Trophoblast cell (in vitro differentiated cells and primary cell): Measurements from ENCODE around the gene TULP3.

Source experiments
- DNase-seq, 2 donors: peaks; one replicate each; pipeline ENCODE4 v3.0.0-alpha.2; 2016
- H2AFZ ChIP-seq: 2 replicates; pipeline ENCODE4 v1.6.1; 2013; ENCODE audit warnings: low read length, moderate library complexity, mild to moderate bottlenecking; ENCODE audit not compliant: insufficient read depth, poor library complexity
- H2AK5ac ChIP-seq: 2 replicates; pipeline ENCODE4 v1.6.1; 2013; ENCODE audit warnings: mild to moderate bottlenecking, low read length
- H2BK120ac ChIP-seq: 2 replicates; pipeline ENCODE4 v1.6.1; 2013; ENCODE audit warnings: low read length, mild to moderate bottlenecking, moderate library complexity; ENCODE audit not compliant: insufficient read depth, poor library complexity
- H2BK12ac ChIP-seq: 2 replicates; pipeline ENCODE4 v1.6.1; 2013; ENCODE audit warnings: mild to moderate bottlenecking, low read length, moderate library complexity
- H2BK5ac ChIP-seq: 2 replicates; pipeline ENCODE4 v1.6.1; 2013; ENCODE audit warnings: low read length, low read depth, moderate library complexity, mild to moderate bottlenecking; ENCODE audit not compliant: poor library complexity
- H3K14ac ChIP-seq: 2 replicates; pipeline ENCODE4 v1.6.1; 2013; ENCODE audit warnings: mild to moderate bottlenecking, low read length
- H3K18ac ChIP-seq: 2 replicates; pipeline ENCODE4 v1.6.1; 2013; ENCODE audit warnings: mild to moderate bottlenecking, low read length
- H3K23ac ChIP-seq: 2 replicates; pipeline ENCODE4 v1.6.1; 2013; ENCODE audit warnings: low read length
- H3K27ac ChIP-seq: 2 replicates; pipeline ENCODE4 v1.5.1; 2013; ENCODE audit warnings: low read depth, mild to moderate bottlenecking, inconsistent platforms, low read length, moderate library complexity
- H3K27me3 ChIP-seq: 2 replicates; pipeline ENCODE4 v1.6.1; 2013; ENCODE audit warnings: inconsistent platforms, mild to moderate bottlenecking, low read length, moderate library complexity; ENCODE audit not compliant: insufficient read depth
- H3K36me3 ChIP-seq, 2 experiments: 1 replicate in 1 of 2; 2 replicates in 1 of 2; pipeline ENCODE4 v1.6.1; 2013; ENCODE audit warnings: low read length in 2 of 2, mild to moderate bottlenecking in 2 of 2, moderate library complexity in 1 of 2; ENCODE audit not compliant: insufficient read depth in 2 of 2, control insufficient read depth in 1 of 2
- H3K4ac ChIP-seq: 2 replicates; pipeline ENCODE4 v1.6.1; 2013; ENCODE audit warnings: low read depth, mild to moderate bottlenecking, low read length, moderate library complexity
- H3K4me1 ChIP-seq, 2 experiments: 1 replicate in 1 of 2; 2 replicates in 1 of 2; pipeline ENCODE4 v1.6.1; 2013; ENCODE audit warnings: low read length in 2 of 2, mild to moderate bottlenecking in 2 of 2, moderate library complexity in 1 of 2; ENCODE audit not compliant: insufficient read depth in 2 of 2, control insufficient read depth in 1 of 2
- H3K4me2 ChIP-seq: 2 replicates; pipeline ENCODE4 v1.6.1; 2013; ENCODE audit warnings: inconsistent platforms, mild to moderate bottlenecking, low read length, moderate library complexity
- H3K4me3 ChIP-seq: 2 replicates; pipeline ENCODE4 v1.5.1; 2013; ENCODE audit warnings: mild to moderate bottlenecking, low read depth, low read length, inconsistent platforms
- H3K79me1 ChIP-seq: one replicate; pipeline ENCODE4 v1.6.1; 2013; ENCODE audit warnings: low read length
- H3K79me2 ChIP-seq: 2 replicates; pipeline ENCODE4 v1.6.1; 2013; ENCODE audit warnings: low read length, mild to moderate bottlenecking; ENCODE audit not compliant: control insufficient read depth, insufficient read depth, poor library complexity
- H3K9ac ChIP-seq: 2 replicates; pipeline ENCODE4 v1.6.1; 2013; ENCODE audit warnings: mild to moderate bottlenecking, low read length
- H3K9me3 ChIP-seq: 2 replicates; pipeline ENCODE4 v1.6.1; 2013; ENCODE audit warnings: low read depth, mild to moderate bottlenecking, control low read depth, inconsistent platforms, low read length; ENCODE audit not compliant: insufficient read depth
- H4K12ac ChIP-seq: 2 replicates; pipeline ENCODE4 v1.6.1; 2013; ENCODE audit warnings: low read depth, mild to moderate bottlenecking, low read length, moderate library complexity
- H4K8ac ChIP-seq: 2 replicates; pipeline ENCODE4 v1.6.1; 2013; ENCODE audit warnings: low read depth, mild to moderate bottlenecking, low read length, moderate library complexity
- H4K91ac ChIP-seq: one replicate; pipeline ENCODE4 v1.6.1; 2013; ENCODE audit warnings: low read depth, mild to moderate bottlenecking, low read length, moderate library complexity
- WGBS: extraction: QIAGEN DNeasy Blood & Tissue Kit; methylation state at CpG from one replicate; pipeline ENCODE4 v1.1.7; 2013; ENCODE audit warnings: missing lambda C conversion rate; ENCODE audit not compliant: insufficient read length, insufficient coverage; ENCODE audit errors: extremely low coverage; 5-methylcytosine and 5-hydroxymethylcytosine counted together

Gene TULP3

DNA sequence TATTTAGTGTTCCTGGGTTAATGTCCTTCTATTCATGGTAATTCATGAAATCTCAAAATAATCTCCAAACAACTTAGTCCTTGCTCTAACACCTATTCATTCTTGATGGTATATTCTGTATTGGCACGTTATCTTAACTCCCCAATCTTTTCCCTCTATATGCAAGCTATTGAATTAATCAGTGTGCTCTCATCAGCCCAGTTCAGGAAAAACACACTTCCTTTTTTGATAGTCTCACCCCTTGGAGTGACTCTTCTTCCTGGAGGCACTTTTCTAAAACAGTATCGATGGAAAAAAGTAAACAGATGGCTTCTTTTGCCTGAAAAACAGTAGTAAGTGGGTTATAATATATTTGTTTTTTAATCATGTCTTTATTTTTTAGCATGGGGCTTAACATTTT, 28.6 kb downstream of the TULP3 start:
- peaks cover 11% of the 10 kb centered on the region in 2 experiments for H3K36me3 ChIP-seq
- H4K12ac ChIP-seq, result no peak overlapping the region
- H3K27me3 ChIP-seq, result no peaks in the 10 kb centered on the region
- H3K23ac ChIP-seq, result no peak overlapping the region
- H3K79me1 ChIP-seq, result no peaks in the 10 kb centered on the region
- H3K4me3 ChIP-seq, result no peak overlapping the region
- no peak overlapping the region for H4K91ac ChIP-seq
- H3K14ac ChIP-seq, result no peak overlapping the region
- H3K9me3 ChIP-seq, result no peaks in the 10 kb centered on the region
- H2BK12ac ChIP-seq, result no peak overlapping the region
- H2AK5ac ChIP-seq, result no peak overlapping the region
- H3K4me2 ChIP-seq, result no peak overlapping the region
- H2BK5ac ChIP-seq, result no peak overlapping the region
- H3K4ac ChIP-seq, result no peak overlapping the region
- no CpG with 5 or more reads among the region's 2 CpGs for WGBS
- H3K79me2 ChIP-seq, result no peaks in the 10 kb centered on the region
- no peak overlapping the region for H3K18ac ChIP-seq
- DNase-seq, result no peak
- no peak overlapping the region for H3K9ac ChIP-seq
- H2AFZ ChIP-seq, result no peak overlapping the region
- H2BK120ac ChIP-seq, result no peak overlapping the region
- no peak overlapping the region for H4K8ac ChIP-seq
- H3K4me1 ChIP-seq, result no peaks in the 10 kb centered on the region
- no peak overlapping the region for H3K27ac ChIP-seq

DNA sequence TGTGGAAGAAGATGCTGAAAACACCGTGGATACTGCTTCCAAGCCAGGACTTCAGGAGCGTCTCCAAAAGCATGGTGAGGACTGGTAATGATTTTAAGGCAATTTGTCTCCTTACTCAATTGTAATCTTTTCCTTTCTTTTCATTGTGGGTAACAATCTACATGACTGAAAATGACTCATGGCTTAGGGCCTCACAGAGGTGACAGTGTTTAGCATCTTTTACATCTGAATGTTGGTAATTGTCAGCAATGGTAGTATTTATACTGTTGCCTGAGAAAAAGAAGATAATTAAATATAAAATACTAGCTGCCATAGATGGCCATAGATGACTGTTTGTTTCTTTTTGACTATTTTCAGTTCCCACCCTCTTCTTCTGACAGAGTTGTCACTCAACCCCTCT, 31.6 kb downstream of the TULP3 start:
- Histone ChIP-seq H3K36me3 (peaks cover 13 to 19% of the 10 kb centered on the region in 2 experiments), H3K14ac (no peak overlapping the region), H3K4me2 (no peak overlapping the region), H2AFZ (no peak overlapping the region), H2BK12ac (no peak overlapping the region), H3K9me3 (no peaks in the 10 kb centered on the region), H4K12ac (no peak overlapping the region), H3K27ac (no peak overlapping the region), H2BK120ac (no peak overlapping the region), H3K4me3 (no peak overlapping the region), H3K4ac (no peak overlapping the region), H3K27me3 (no peaks in the 10 kb centered on the region), H4K8ac (no peak overlapping the region), H2AK5ac (no peak overlapping the region), H3K18ac (no peak overlapping the region), H3K9ac (no peak overlapping the region), H3K79me2 (no peaks in the 10 kb centered on the region), H4K91ac (no peak overlapping the region), H2BK5ac (no peak overlapping the region), H3K23ac (no peak overlapping the region), H3K79me1 (no peaks in the 10 kb centered on the region), H3K4me1 (no peaks in the 10 kb centered on the region)
- no peak for DNase-seq
- no CpG with 5 or more reads among the region's 2 CpGs for WGBS

DNA sequence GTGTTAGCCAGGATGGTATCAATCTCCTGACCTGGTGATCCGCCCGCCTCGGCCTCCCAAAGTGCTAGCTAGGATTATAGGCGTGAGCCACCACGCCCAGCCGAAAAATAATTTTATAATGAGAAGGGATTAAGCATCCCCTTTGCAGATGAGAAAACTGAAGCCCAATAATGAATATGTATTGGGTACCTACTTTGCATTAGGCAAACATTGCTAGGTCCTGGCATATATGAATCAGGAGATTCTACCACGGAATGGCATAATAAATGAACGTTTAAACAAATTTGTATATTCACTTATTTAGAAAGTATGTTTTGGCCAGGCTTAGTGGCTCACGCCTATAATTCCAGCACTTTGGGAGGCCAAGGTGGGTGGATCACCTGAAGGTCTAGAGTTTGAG, 32.4 kb downstream of the TULP3 start:
- H2BK12ac ChIP-seq, result no peak overlapping the region
- H3K4ac ChIP-seq, result no peak overlapping the region
- no peak overlapping the region for H2AK5ac ChIP-seq
- no peak overlapping the region for H3K9ac ChIP-seq
- WGBS, result no CpG with 5 or more reads among the region's 9 CpGs
- H3K36me3 ChIP-seq, result peaks cover 11 to 19% of the 10 kb centered on the region in 2 experiments
- H3K4me1 ChIP-seq, result no peaks in the 10 kb centered on the region
- no peak overlapping the region for H4K12ac ChIP-seq
- no peak overlapping the region for H4K8ac ChIP-seq
- H3K9me3 ChIP-seq, result no peaks in the 10 kb centered on the region
- H3K27ac ChIP-seq, result no peak overlapping the region
- DNase-seq, result no peak
- no peaks in the 10 kb centered on the region for H3K79me1 ChIP-seq
- H2AFZ ChIP-seq, result no peak overlapping the region
- H3K79me2 ChIP-seq, result no peaks in the 10 kb centered on the region
- no peak overlapping the region for H3K18ac ChIP-seq
- no peaks in the 10 kb centered on the region for H3K27me3 ChIP-seq
- no peak overlapping the region for H3K4me2 ChIP-seq
- H2BK5ac ChIP-seq, result no peak overlapping the region
- H3K14ac ChIP-seq, result no peak overlapping the region
- H3K23ac ChIP-seq, result no peak overlapping the region
- H2BK120ac ChIP-seq, result no peak overlapping the region
- no peak overlapping the region for H4K91ac ChIP-seq
- H3K4me3 ChIP-seq, result no peak overlapping the region

DNA sequence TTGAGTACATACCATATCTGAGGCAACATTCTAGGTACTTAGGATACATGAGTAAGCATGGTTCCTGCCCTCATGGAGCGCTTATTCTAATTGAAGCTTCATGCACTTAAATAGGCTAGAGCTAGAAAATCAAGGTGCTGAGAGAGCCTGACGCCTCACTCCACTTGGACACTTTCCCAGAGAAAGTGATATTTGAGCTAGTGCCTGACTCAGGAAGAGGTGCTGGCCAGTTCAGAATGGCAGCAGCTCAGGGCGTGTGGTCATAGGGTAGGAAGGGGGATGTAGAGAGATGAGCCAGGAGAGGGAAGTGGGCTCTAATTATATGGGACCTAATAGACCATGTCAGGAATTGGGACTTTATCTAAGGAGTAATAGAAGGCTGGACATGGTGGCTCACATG, 33.3 kb downstream of the TULP3 start:
- no CpG with 5 or more reads among the region's 3 CpGs for WGBS
- no peaks in the 10 kb centered on the region for H3K4me1 ChIP-seq
- H3K18ac ChIP-seq, result no peak overlapping the region

More for the DNA sequence above, 33.3 kb downstream of the TULP3 start:
- DNase-seq, result no peak
- Histone ChIP-seq H3K4me3 (no peak overlapping the region), H2BK12ac (no peak overlapping the region), H4K8ac (no peak overlapping the region), H3K36me3 (peaks cover 9 to 19% of the 10 kb centered on the region in 2 experiments), H2BK120ac (no peak overlapping the region), H2AFZ (no peak overlapping the region), H3K14ac (no peak overlapping the region), H3K4me2 (no peak overlapping the region), H4K12ac (no peak overlapping the region), H4K91ac (no peak overlapping the region), H3K4ac (no peak overlapping the region), H3K27ac (no peak overlapping the region), H2BK5ac (no peak overlapping the region), H3K23ac (no peak overlapping the region), H3K79me1 (no peaks in the 10 kb centered on the region), H2AK5ac (no peak overlapping the region), H3K9me3 (no peaks in the 10 kb centered on the region), H3K9ac (no peak overlapping the region), H3K79me2 (no peaks in the 10 kb centered on the region), H3K27me3 (no peaks in the 10 kb centered on the region)
